Activated naive CD8-positive, alpha-beta T cell treated with anti-CD3 and anti-CD28 coated beads, Interleukin-2, amount 50 U/mL, for 16 hours (primary cell): ENCODE results near the gene ZNFX1.
"Not testable (repeated sequence)": the region's sequence is repeated elsewhere in the genome, so short reads cannot be mapped to it uniquely, and the experiment has no call there.

Source experiments
- DNase-seq: peaks from one replicate; pipeline ENCODE4 v3.0.0-alpha.2; 2020; ENCODE audit warnings: low read depth, low spot score

The ZNFX1 gene

GRCh38 chr20:49248879-49249665, 28.8 kb downstream of the ZNFX1 start:
- DNase-seq = no peak

GRCh38 chr20:49248301-49248700, 29.6 kb downstream of the ZNFX1 start:
- no peak for DNase-seq

GRCh38 chr20:49247792-49248191, 30.1 kb downstream of the ZNFX1 start:
- DNase-seq = no peak

- no peak for DNase-seq
These were observed 30.6 kb downstream of the ZNFX1 start for GRCh38 chr20:49247169-49247723.

- DNase-seq = no peak
These were observed 31.7 kb downstream of the ZNFX1 start for GRCh38 chr20:49245921-49246740.

- no peak for DNase-seq
These were observed 40.3 kb downstream of the ZNFX1 start for GRCh38 chr20:49237531-49237930.

GRCh38 chr20:49236301-49236700, 41.6 kb downstream of the ZNFX1 start:
- no peak for DNase-seq

GRCh38 chr20:49234831-49235230, 43.0 kb downstream of the ZNFX1 start:
- DNase-seq = no peak

GRCh38 chr20:49233226-49233625, 44.6 kb downstream of the ZNFX1 start:
- no peak for DNase-seq

- no peak for DNase-seq
These were observed 46.4 kb downstream of the ZNFX1 start for GRCh38 chr20:49231471-49231870.

GRCh38 chr20:49230561-49231133, 47.2 kb downstream of the ZNFX1 start:
- DNase-seq = no peak

GRCh38 chr20:49230021-49230420, 47.8 kb downstream of the ZNFX1 start:
- no peak for DNase-seq

- DNase-seq = no peak
These were observed 48.5 kb downstream of the ZNFX1 start for GRCh38 chr20:49229381-49229780.

- DNase-seq = no peak
These were observed 49.2 kb downstream of the ZNFX1 start for GRCh38 chr20:49228676-49229075.

GRCh38 chr20:49225896-49226295, 52.0 kb downstream of the ZNFX1 start:
- DNase-seq = no peak

GRCh38 chr20:49219924-49220831, 57.7 kb downstream of the ZNFX1 start:
- DNase-seq = no peak

- DNase-seq = peak; percentile 83
These were observed 58.5 kb downstream of the ZNFX1 start, which contains the start of gene DDX27 for GRCh38 chr20:49219091-49219923. TSS of gene DDX27 (plus strand) at chr20:49219416. CDS start at chr20:49219449, 33 bp downstream.

- not testable (repeated sequence) for DNase-seq
These were observed 59.1 kb downstream of the ZNFX1 start for GRCh38 chr20:49218739-49219090.

GRCh38 chr20:49216991-49217578, 60.8 kb downstream of the ZNFX1 start:
- peak; percentile 91 for DNase-seq

- DNase-seq = no peak
These were observed 62.6 kb downstream of the ZNFX1 start for GRCh38 chr20:49215232-49215631.
